Skeletal muscle satellite cell (primary cell): ENCODE measurements around the gene PYGL.
A peak's percentile ranks its signal among the peaks of the same experiment; 100 is the strongest.
"Not testable (repeated sequence)": the region's sequence is repeated elsewhere in the genome, so short reads cannot be mapped to it uniquely, and the experiment has no call there.

Experiments used
- H3K27me3 ChIP-seq: 2 replicates; pipeline ENCODE4 v1.7.0; 2013; ENCODE audit warnings: low read length; ENCODE audit not compliant: control insufficient read depth, insufficient read depth
- H3K36me3 ChIP-seq: 2 replicates; pipeline ENCODE4 v1.7.0; 2013; ENCODE audit warnings: mild to moderate bottlenecking, control low read depth, low read length; ENCODE audit not compliant: insufficient read depth
- H3K4me1 ChIP-seq: 2 replicates; pipeline ENCODE4 v1.7.0; 2013; ENCODE audit warnings: low read length; ENCODE audit not compliant: control insufficient read depth, insufficient read depth
- H3K4me2 ChIP-seq: 2 replicates; pipeline ENCODE4 v1.7.0; 2013; ENCODE audit warnings: mild to moderate bottlenecking, low read length
- H3K4me3 ChIP-seq: 2 replicates; pipeline ENCODE4 v1.7.0; 2013; ENCODE audit warnings: low read length
- H3K9ac ChIP-seq: 2 replicates; pipeline ENCODE4 v1.7.0; 2013; ENCODE audit warnings: mild to moderate bottlenecking, low read depth, low read length, moderate library complexity
- H3K9me3 ChIP-seq: replicated peaks from 2 replicates; pipeline ENCODE4 v1.7.0; 2013; ENCODE audit warnings: mild to moderate bottlenecking, control low read depth, low read length

Gene PYGL

GRCh38 chr14:50920482-50921230 is 23.6 kb downstream of the PYGL start:
- no peaks in the 10 kb centered on the region for H3K9me3 ChIP-seq
- peak overlapping the region; percentile 42 for H3K9ac ChIP-seq
- no peaks in the 10 kb centered on the region for H3K27me3 ChIP-seq
- no peak overlapping the region for H3K4me3 ChIP-seq
- H3K36me3 ChIP-seq: peaks cover 21% of the 10 kb centered on the region
- H3K4me1 ChIP-seq: peaks cover 13% of the 10 kb centered on the region
- peak overlapping the region; percentile 10 for H3K4me2 ChIP-seq

- not testable (repeated sequence) for H3K27me3 ChIP-seq, H3K4me3 ChIP-seq, H3K4me2 ChIP-seq, H3K9me3 ChIP-seq, H3K9ac ChIP-seq
- Histone ChIP-seq H3K4me1 (peaks cover 13% of the 10 kb centered on the region), H3K36me3 (peaks cover 27% of the 10 kb centered on the region)
Observed at GRCh38 chr14:50919524-50919923, 24.8 kb downstream of the PYGL start.

DNA sequence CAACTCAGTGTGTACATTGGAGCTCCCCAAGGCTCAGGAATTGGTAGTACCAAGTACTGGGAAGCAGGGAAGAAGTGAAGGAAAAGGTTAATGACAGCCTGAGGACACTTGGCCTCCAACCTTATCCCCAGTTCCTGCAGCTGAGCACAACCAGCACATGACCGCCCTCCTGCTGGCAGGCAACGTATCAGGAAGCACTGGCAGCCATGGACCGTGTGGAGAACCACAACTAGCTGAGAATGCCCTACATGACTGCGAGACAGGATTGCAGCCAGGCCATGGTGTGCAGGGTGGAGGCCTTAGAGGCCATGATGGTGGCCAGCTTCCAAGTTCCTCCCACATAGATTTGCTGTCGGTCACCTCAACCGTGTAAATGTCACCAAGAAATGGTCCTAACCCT is 26.8 kb downstream of the PYGL start:
- Histone ChIP-seq H3K9ac (no peak overlapping the region), H3K27me3 (no peaks in the 10 kb centered on the region), H3K36me3 (peaks cover 29% of the 10 kb centered on the region), H3K4me2 (no peak overlapping the region), H3K4me1 (peaks cover 13% of the 10 kb centered on the region), H3K4me3 (no peak overlapping the region), H3K9me3 (no peaks in the 10 kb centered on the region)

GRCh38 chr14:50910495-50911420 is 33.5 kb downstream of the PYGL start:
- no peak overlapping the region for H3K4me2 ChIP-seq
- H3K9ac ChIP-seq: no peak overlapping the region
- H3K4me1 ChIP-seq: no peaks in the 10 kb centered on the region
- H3K27me3 ChIP-seq: no peaks in the 10 kb centered on the region
- H3K4me3 ChIP-seq: no peak overlapping the region
- H3K9me3 ChIP-seq: no peaks in the 10 kb centered on the region
- H3K36me3 ChIP-seq: peaks cover 51% of the 10 kb centered on the region

GRCh38 chr14:50906326-50907065 is 37.8 kb downstream of the PYGL start:
- H3K27me3 ChIP-seq: no peaks in the 10 kb centered on the region
- H3K4me2 ChIP-seq: no peak overlapping the region
- no peaks in the 10 kb centered on the region for H3K9me3 ChIP-seq
- H3K4me3 ChIP-seq: no peak overlapping the region
- H3K36me3 ChIP-seq: peaks cover 37% of the 10 kb centered on the region
- H3K9ac ChIP-seq: no peak overlapping the region
- H3K4me1 ChIP-seq: no peaks in the 10 kb centered on the region

DNA sequence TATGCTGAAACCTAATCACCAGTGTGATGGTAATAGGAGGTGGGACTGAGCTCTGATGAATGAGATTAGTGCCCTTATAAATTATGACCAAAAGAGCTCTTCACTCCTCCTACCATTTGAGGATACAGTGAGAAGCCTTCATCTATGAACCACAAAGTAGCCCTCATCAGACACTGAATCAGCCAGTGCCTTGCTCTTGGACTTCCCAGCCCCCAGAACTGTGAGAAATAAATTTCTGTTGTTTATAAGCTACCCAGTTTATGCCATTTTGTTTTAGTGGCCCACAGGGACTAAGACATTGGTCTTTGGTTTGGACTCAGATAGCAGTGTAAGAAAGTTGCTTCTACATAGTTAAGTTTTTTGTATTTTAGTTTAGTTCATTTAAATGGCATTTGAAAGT is 39.6 kb downstream of the PYGL start:
- Histone ChIP-seq H3K9ac (no peak overlapping the region), H3K4me3 (no peak overlapping the region), H3K4me1 (no peaks in the 10 kb centered on the region), H3K36me3 (peaks cover 23% of the 10 kb centered on the region), H3K9me3 (no peaks in the 10 kb centered on the region), H3K4me2 (no peak overlapping the region), H3K27me3 (no peaks in the 10 kb centered on the region)

- Histone ChIP-seq H3K9ac (no peak overlapping the region), H3K27me3 (no peaks in the 10 kb centered on the region), H3K4me1 (no peaks in the 10 kb centered on the region), H3K36me3 (peaks cover 8% of the 10 kb centered on the region), H3K4me2 (no peak overlapping the region), H3K9me3 (no peaks in the 10 kb centered on the region), H3K4me3 (no peak overlapping the region)
Observed at GRCh38 chr14:50901361-50901760, 42.9 kb downstream of the PYGL start.

DNA sequence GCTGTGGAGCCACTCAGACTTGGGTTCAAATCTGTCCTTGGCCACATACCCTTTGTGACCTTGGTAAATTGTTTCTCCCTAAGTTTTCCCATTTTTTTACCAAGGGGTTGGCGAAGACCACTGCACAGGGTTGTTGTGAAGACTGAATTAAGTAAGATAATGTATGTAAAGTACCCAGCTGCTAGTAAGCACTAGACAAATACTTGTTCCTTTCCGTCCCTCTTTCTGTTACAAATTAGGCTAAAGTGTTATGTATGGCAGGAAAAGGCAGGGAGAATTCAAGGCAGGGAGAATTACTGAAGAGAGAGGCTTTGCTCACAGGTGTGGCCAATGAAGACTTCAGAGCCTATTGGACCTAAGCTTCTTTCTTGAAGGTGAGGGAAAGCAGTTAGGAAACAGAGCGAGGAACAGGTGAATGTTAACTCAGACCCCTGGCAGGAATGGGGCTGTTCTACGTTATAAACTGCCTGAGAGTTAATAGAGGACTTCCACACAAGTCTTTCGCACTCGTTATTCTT is 46.6 kb downstream of the PYGL start:
- H3K4me3 ChIP-seq: no peak overlapping the region
- H3K9me3 ChIP-seq: no peaks in the 10 kb centered on the region
- no peaks in the 10 kb centered on the region for H3K27me3 ChIP-seq
- no peaks in the 10 kb centered on the region for H3K36me3 ChIP-seq
- no peaks in the 10 kb centered on the region for H3K4me1 ChIP-seq
- H3K9ac ChIP-seq: no peak overlapping the region
- no peak overlapping the region for H3K4me2 ChIP-seq

DNA sequence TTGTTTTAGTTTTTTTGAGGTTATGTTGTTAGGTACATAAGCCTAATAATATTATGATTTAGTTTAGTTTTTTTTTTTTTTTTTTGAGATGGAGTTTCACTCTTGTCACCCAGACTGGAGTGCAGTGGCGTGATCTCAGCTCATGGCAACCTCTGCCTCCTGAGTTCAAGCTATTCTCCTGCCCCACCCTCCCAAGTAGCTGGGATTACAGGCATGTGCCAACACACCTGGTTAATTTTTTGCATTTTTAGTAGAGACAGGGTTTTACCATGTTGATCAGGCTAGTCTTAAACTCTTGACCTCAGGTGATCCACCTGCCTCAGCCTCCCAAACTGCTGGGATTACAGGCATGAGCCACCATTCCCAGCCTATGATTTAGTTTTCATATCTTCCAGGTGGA is 47.3 kb downstream of the PYGL start:
- H3K4me1 ChIP-seq, H3K4me2 ChIP-seq, H3K4me3 ChIP-seq, H3K27me3 ChIP-seq, H3K9ac ChIP-seq, H3K9me3 ChIP-seq, H3K36me3 ChIP-seq: not testable (repeated sequence)

DNA sequence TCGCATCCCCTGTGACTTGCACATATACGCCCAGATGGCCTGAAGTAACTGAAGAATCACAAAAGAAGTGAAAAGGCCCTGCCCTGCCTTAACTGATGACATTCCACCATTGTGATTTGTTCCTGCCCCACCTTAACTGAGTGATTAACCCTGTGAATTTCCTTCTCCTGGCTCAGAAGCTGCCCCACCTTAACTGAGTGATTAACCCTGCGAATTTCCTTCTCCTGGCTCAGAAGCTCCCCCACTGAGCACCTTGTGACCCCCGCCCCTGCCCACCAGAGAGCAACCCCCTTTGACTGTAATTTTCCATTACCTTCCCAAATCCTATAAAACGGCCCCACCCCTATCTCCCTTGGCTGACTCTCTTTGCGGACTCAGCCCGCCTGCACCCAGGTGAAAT is 47.9 kb downstream of the PYGL start:
- H3K4me3 ChIP-seq, H3K9ac ChIP-seq, H3K4me1 ChIP-seq, H3K4me2 ChIP-seq, H3K27me3 ChIP-seq, H3K36me3 ChIP-seq, H3K9me3 ChIP-seq: not testable (repeated sequence)

DNA sequence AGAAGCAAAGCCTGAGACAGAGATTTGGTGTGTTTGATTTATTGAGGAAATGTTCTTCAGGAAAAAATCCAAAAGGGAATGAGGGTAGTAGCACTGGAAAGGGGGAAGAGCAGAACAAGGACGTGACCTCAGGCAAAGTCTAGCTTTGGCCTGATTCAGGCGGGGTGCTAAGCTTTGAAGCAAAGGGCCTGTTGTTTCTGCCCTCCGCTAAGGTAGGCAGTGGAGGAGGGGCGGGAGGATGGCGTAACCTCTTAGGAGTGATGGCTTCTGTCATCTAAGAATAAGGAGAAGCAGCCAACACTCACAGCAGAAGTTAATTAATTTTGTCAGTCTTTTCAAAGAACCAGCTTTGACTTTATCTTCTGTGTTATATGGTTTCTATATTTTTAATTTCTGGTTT is 52.0 kb downstream of the PYGL start:
- Histone ChIP-seq H3K36me3 (no peaks in the 10 kb centered on the region), H3K4me1 (no peaks in the 10 kb centered on the region), H3K27me3 (no peaks in the 10 kb centered on the region), H3K9ac (no peak overlapping the region), H3K4me2 (no peak overlapping the region), H3K4me3 (no peak overlapping the region), H3K9me3 (no peaks in the 10 kb centered on the region)
